Neuronal stem cell (in vitro differentiated cells): Measurements from ENCODE around the gene CRK.

Experiments
- DNase-seq: peaks from one replicate; pipeline ENCODE4 v3.0.0-alpha.2; 2013; ENCODE audit warnings: low spot score
- H2AFZ ChIP-seq: one replicate; pipeline ENCODE4 v1.6.1; 2013; ENCODE audit warnings: mild to moderate bottlenecking, low read length, inconsistent platforms
- H2AK5ac ChIP-seq: 2 replicates; pipeline ENCODE4 v1.6.1; 2013; ENCODE audit warnings: low read depth, mild to moderate bottlenecking, inconsistent platforms, low read length, moderate library complexity, mixed read lengths
- H2BK120ac ChIP-seq: 2 replicates; pipeline ENCODE4 v1.6.1; 2013; ENCODE audit warnings: low read depth, mild to moderate bottlenecking, inconsistent platforms, low read length, moderate library complexity, mixed read lengths
- H2BK12ac ChIP-seq: one replicate; pipeline ENCODE4 v1.6.1; 2013; ENCODE audit warnings: low read length, inconsistent platforms
- H2BK15ac ChIP-seq: 2 replicates; pipeline ENCODE4 v1.6.1; 2013; ENCODE audit warnings: mild to moderate bottlenecking, low read length, inconsistent platforms, mixed read lengths
- H2BK5ac ChIP-seq: one replicate; pipeline ENCODE4 v1.6.1; 2013; ENCODE audit warnings: inconsistent platforms, mild to moderate bottlenecking, low read length, moderate library complexity
- H3K14ac ChIP-seq: one replicate; pipeline ENCODE4 v1.6.1; 2013; ENCODE audit warnings: low read length, inconsistent platforms
- H3K18ac ChIP-seq: 2 replicates; pipeline ENCODE4 v1.6.1; 2013; ENCODE audit warnings: low read length, inconsistent platforms
- H3K23ac ChIP-seq: 2 replicates; pipeline ENCODE4 v1.6.1; 2013; ENCODE audit warnings: low read depth, mild to moderate bottlenecking, mixed read lengths, low read length, inconsistent platforms; ENCODE audit not compliant: poor library complexity
- H3K27ac ChIP-seq: replicated peaks from 3 replicates; pipeline ENCODE4 v1.5.1; 2013; ENCODE audit warnings: low read length, inconsistent platforms
- H3K27me3 ChIP-seq, 3 experiments: 2 replicates each; pipeline ENCODE4 v1.6.1; 2013; ENCODE audit warnings: low read length in 3 of 3, mild to moderate bottlenecking in 2 of 3, inconsistent platforms in 1 of 3, low read depth in 1 of 3, mixed read lengths in 1 of 3, moderate library complexity in 1 of 3; ENCODE audit not compliant: control insufficient read depth in 3 of 3, insufficient read depth in 3 of 3
- H3K36me3 ChIP-seq, 2 donors: replicated peaks in 1 of 2; 2 replicates each; pipeline ENCODE4 v1.6.1; 2013; ENCODE audit warnings: low read length in 2 of 2; ENCODE audit not compliant: control insufficient read depth in 2 of 2, insufficient read depth in 2 of 2
- H3K4ac ChIP-seq: 2 replicates; pipeline ENCODE4 v1.6.1; 2013; ENCODE audit warnings: inconsistent platforms, mild to moderate bottlenecking, low read length, moderate library complexity
- H3K4me1 ChIP-seq, 2 donors: 1 replicate in 1 of 2; 2 replicates in 1 of 2; pipeline ENCODE4 v1.6.1; 2013; ENCODE audit warnings: low read length in 2 of 2, low read depth in 1 of 2; ENCODE audit not compliant: control insufficient read depth in 2 of 2, insufficient read depth in 1 of 2
- H3K4me2 ChIP-seq: one replicate; pipeline ENCODE4 v1.6.1; 2013; ENCODE audit warnings: mild to moderate bottlenecking, low read length, inconsistent platforms; ENCODE audit not compliant: insufficient read depth, poor library complexity, severe bottlenecking
- H3K4me3 ChIP-seq, 2 donors: 2 replicates each; pipeline ENCODE4 v1.5.1; 2013; ENCODE audit warnings: low read length in 2 of 2, mild to moderate bottlenecking in 2 of 2, inconsistent platforms in 1 of 2, moderate library complexity in 1 of 2
- H3K79me1 ChIP-seq: one replicate; pipeline ENCODE4 v1.6.1; 2013; ENCODE audit warnings: low read depth, mild to moderate bottlenecking, inconsistent platforms, low read length, moderate library complexity
- H3K9ac ChIP-seq: one replicate; pipeline ENCODE4 v1.6.1; 2013; ENCODE audit warnings: mild to moderate bottlenecking, low read depth, low read length, inconsistent platforms; ENCODE audit not compliant: poor library complexity
- H3K9me3 ChIP-seq, 2 donors: replicated peaks in 1 of 2; 2 replicates each; pipeline versions ENCODE3 to v1.6.1; 2013; ENCODE audit warnings: low read length in 2 of 2, mild to moderate bottlenecking in 2 of 2, inconsistent platforms in 1 of 2, low read depth in 1 of 2, mixed read lengths in 1 of 2, moderate library complexity in 1 of 2; ENCODE audit not compliant: control insufficient read depth in 2 of 2, insufficient read depth in 1 of 2
- H4K8ac ChIP-seq: one replicate; pipeline ENCODE4 v1.6.1; 2013; ENCODE audit warnings: low read depth, mild to moderate bottlenecking, inconsistent platforms, low read length, moderate library complexity
- H4K91ac ChIP-seq: one replicate; pipeline ENCODE4 v1.6.1; 2013; ENCODE audit warnings: low read length, low read depth, mild to moderate bottlenecking, inconsistent platforms; ENCODE audit not compliant: poor library complexity
- WGBS, 2 donors: extraction: QIAGEN DNeasy Blood & Tissue Kit; methylation state at CpG; one replicate each; pipeline ENCODE4 v1.1.7; 2013; ENCODE audit warnings: missing lambda C conversion rate in 2 of 2, mixed read lengths in 1 of 2; ENCODE audit not compliant: insufficient read length in 2 of 2, insufficient replicate concordance in 1 of 2; ENCODE audit errors: extremely low coverage in 2 of 2; 5-methylcytosine and 5-hydroxymethylcytosine counted together

Gene CRK

DNA sequence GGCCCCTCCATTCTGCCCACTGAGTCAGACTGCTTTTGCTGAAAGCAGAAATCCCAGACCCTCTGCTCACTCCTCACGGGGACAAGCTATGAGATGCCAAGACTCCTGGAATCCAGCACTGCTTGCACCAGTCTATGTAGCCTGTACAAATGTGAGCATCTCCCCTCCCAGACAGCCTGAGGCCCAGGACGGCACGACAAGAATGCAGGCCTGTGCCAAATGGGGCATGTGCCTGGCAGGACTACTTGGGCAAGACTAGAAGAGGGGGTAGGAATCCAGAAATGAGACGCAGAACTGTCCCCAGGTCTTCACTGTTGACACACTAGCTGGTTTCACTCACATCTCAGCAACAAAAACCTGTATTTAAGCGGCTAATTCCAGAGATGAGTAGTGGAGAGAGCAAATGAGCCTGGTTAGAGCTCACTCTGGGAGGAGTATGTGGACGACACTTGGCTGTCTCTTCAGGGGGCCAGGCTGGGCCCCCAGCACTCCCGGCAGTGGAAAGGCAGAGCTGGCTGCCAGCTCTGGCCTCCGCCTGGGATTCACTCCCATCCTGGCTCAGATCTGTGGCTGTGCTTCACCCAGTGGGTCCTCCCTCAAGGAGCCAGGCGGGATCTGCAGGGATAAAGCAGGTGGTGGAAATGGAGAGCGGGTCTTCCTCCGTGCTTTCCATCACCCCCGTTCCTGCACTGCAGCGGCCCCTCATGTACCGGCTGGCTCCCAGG is 39.4 kb upstream of the CRK start:
- Histone ChIP-seq H2BK12ac (no peak overlapping the region), H2AK5ac (no peak overlapping the region), H3K14ac (no peak overlapping the region), H3K27me3 (no peaks in the 10 kb centered on the region), H3K4ac (no peak overlapping the region), H3K9me3 (no peaks in the 10 kb centered on the region), H2BK5ac (no peak overlapping the region), H2BK120ac (no peak overlapping the region), H2BK15ac (no peak overlapping the region), H3K4me3 (no peak overlapping the region), H2AFZ (no peak overlapping the region), H3K4me2 (no peak overlapping the region), H3K27ac (no peak overlapping the region), H3K36me3 (peaks cover 2 to 14% of the 10 kb centered on the region in 2 donors), H3K4me1 (peaks cover 12 to 14% of the 10 kb centered on the region in 2 donors), H4K91ac (no peak overlapping the region), H4K8ac (no peak overlapping the region), H3K79me1 (peaks cover 4% of the 10 kb centered on the region), H3K23ac (no peak overlapping the region), H3K9ac (no peak overlapping the region), H3K18ac (no peak overlapping the region)
- DNase-seq = no peak
- WGBS, 2 donors = no CpG with 5 or more reads among the region's 14 CpGs

- H3K4me2 ChIP-seq = no peak overlapping the region
- H3K9ac ChIP-seq = peak overlapping the region; percentile 50
- WGBS, 2 donors = no CpG with 5 or more reads among the region's 11 CpGs
- H3K4me3 ChIP-seq = no peak overlapping the region
- no peak overlapping the region for H2BK12ac ChIP-seq
- H3K9me3 ChIP-seq = no peaks in the 10 kb centered on the region
- peaks cover 14 to 17% of the 10 kb centered on the region in 2 donors for H3K4me1 ChIP-seq
- no peak overlapping the region for H3K27ac ChIP-seq
- no peak overlapping the region for H2AK5ac ChIP-seq
- H3K23ac ChIP-seq = no peak overlapping the region
- no peaks in the 10 kb centered on the region for H3K27me3 ChIP-seq
- no peak overlapping the region for H4K91ac ChIP-seq
- H2BK5ac ChIP-seq = no peak overlapping the region
- H3K79me1 ChIP-seq = peaks cover 4% of the 10 kb centered on the region
- H3K36me3 ChIP-seq = peaks cover 2 to 14% of the 10 kb centered on the region in 2 donors
- no peak overlapping the region for H2AFZ ChIP-seq
- H3K18ac ChIP-seq = no peak overlapping the region
- H4K8ac ChIP-seq = no peak overlapping the region
- no peak overlapping the region for H2BK15ac ChIP-seq
- DNase-seq = no peak
- H2BK120ac ChIP-seq = no peak overlapping the region
- H3K14ac ChIP-seq = no peak overlapping the region
- no peak overlapping the region for H3K4ac ChIP-seq
Measured at GRCh38 chr17:1494736-1495253, 38.8 kb upstream of the CRK start.

DNA sequence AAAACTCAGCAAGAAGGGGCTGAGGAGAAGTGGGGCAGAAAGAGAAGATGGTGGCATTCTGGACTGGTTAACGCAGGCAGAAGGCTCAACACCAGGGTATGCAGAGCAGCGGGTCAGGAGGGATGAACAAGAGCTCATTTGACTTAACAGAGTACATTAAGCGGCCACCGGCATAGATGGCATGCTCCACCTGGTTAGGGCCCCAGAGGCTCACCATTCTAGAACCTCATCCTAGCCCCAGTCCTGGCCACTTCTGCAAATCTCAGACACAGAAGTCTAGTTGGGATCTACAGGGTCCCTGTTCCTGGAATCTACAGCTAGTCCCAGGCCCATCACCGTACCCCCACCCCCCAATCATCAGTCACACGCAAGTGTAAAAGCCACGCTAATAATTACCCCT is 38.2 kb upstream of the CRK start:
- H2AFZ ChIP-seq = no peak overlapping the region
- H2BK15ac ChIP-seq = no peak overlapping the region
- H3K79me1 ChIP-seq = peaks cover 4% of the 10 kb centered on the region
- H3K14ac ChIP-seq = no peak overlapping the region
- no peak overlapping the region for H4K91ac ChIP-seq
- H3K4me3 ChIP-seq = no peak overlapping the region
- no peak overlapping the region for H2BK5ac ChIP-seq
- no peak overlapping the region for H3K18ac ChIP-seq
- DNase-seq = no peak
- no CpG with 5 or more reads among the region's 7 CpGs for WGBS, 2 donors
- H3K27ac ChIP-seq = no peak overlapping the region
- H3K4me2 ChIP-seq = no peak overlapping the region
- no peak overlapping the region for H2BK12ac ChIP-seq
- H3K23ac ChIP-seq = no peak overlapping the region
- no peaks in the 10 kb centered on the region for H3K27me3 ChIP-seq
- H2AK5ac ChIP-seq = no peak overlapping the region
- peaks cover 14 to 17% of the 10 kb centered on the region in 2 donors for H3K4me1 ChIP-seq
- no peak overlapping the region for H3K4ac ChIP-seq
- no peak overlapping the region for H3K9ac ChIP-seq
- H4K8ac ChIP-seq = no peak overlapping the region
- H3K9me3 ChIP-seq = no peaks in the 10 kb centered on the region
- no peak overlapping the region for H2BK120ac ChIP-seq
- peaks cover 2 to 14% of the 10 kb centered on the region in 2 donors for H3K36me3 ChIP-seq

DNA sequence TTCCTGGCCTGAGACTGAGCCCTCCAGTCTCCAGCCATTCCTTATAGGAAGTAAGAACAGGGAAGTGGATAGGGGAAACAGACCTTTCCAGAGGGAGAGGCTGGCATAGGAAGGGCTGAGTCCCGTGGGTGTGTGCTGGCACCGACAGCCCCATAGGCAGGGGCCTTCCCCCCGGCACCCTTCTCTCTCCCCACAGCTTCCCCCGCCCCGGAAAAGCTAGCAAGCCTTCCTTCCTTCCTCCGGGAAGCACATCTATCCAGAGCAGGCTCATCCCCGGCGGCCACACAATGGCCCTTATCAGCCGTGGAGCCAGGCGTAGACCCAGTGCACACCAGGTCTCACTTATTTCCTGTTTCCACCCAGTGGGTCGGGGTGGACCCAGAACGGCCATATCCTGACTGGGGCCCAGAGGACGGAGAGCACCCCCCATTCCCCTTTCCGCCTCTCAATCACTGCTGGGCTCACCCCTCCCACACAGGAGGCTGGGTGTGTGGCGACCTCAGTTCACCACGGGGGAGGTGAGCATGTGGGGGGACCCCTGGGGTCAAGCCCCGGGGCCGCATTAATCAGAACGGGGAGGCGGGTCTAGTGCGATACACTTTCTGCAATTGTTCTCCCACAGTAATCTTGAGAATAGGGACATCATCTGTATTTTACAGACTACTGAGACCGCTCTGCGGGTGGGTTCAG is 37.4 kb upstream of the CRK start:
- no peak overlapping the region for H2AFZ ChIP-seq

More for the DNA sequence above, 37.4 kb upstream of the CRK start:
- Histone ChIP-seq H2BK15ac (no peak overlapping the region), H2BK5ac (peak overlapping the region; percentile 62), H4K8ac (no peak overlapping the region), H3K4me1 (peaks cover 20 to 23% of the 10 kb centered on the region in 2 donors), H2BK12ac (no peak overlapping the region), H3K9me3 (no peaks in the 10 kb centered on the region), H3K4me3 (no peak overlapping the region), H2BK120ac (no peak overlapping the region), H3K27ac (no peak overlapping the region), H4K91ac (no peak overlapping the region), H3K14ac (no peak overlapping the region), H3K36me3 (peaks cover 2 to 14% of the 10 kb centered on the region in 2 donors), H3K79me1 (peaks cover 4% of the 10 kb centered on the region), H3K18ac (no peak overlapping the region), H3K4me2 (no peak overlapping the region), H3K9ac (no peak overlapping the region), H3K27me3 (no peaks in the 10 kb centered on the region), H2AK5ac (no peak overlapping the region), H3K4ac (no peak overlapping the region), H3K23ac (no peak overlapping the region)
- DNase-seq = no peak
- WGBS, 2 donors = no CpG with 5 or more reads among the region's 23 CpGs
